ENCODE data around the gene C1orf226. TPM values are rescaled to one million over a fixed set of nuclear protein-coding genes. Genes with fewer than 3 reads are reported as not detected.
"Not testable (repeated sequence)": the region's sequence is repeated elsewhere in the genome, so short reads cannot be mapped to it uniquely, and the experiment has no call there.

C1orf226 gene

DNA sequence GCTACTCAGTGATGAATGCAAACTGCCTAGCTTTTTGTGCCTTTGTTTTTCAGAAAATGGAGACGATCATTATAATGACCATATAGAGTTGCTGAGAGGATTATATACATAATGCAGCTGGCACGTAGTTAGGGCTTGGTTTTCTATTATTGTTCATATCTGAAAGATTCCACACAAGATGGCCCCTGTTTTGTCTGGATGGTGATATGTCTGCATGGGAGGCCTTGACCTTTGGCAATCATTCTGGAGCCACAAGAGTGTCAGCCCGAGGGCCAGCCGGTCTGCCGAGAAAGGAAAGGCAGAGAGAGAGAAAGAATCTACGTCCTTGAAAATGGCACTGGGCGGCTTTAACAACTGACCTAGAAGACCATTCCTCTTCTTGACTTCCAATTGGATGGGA, 36.1 kb downstream of the C1orf226 start:
- no peak overlapping the region for H3K9ac ChIP-seq (ENCODE audit: low read depth, low read length)
- H3K4me2 ChIP-seq (ENCODE audit: low read length), result no peak overlapping the region
- H3K4me1 ChIP-seq (ENCODE audit: control insufficient read depth, insufficient read depth, low read length), result peaks cover 4% of the 10 kb centered on the region
- H3K27me3 ChIP-seq (ENCODE audit: control insufficient read depth, insufficient read depth, low read length), result no peaks in the 10 kb centered on the region
- H3K4me3 ChIP-seq (ENCODE audit: low read length), result no peak overlapping the region
- no peaks in the 10 kb centered on the region for H3K36me3 ChIP-seq (ENCODE audit: insufficient read depth, low read length)
- no peaks in the 10 kb centered on the region for H3K9me3 ChIP-seq (replicated peaks; ENCODE audit: low read length)

- not testable (repeated sequence) for H3K9ac ChIP-seq (ENCODE audit: low read depth, low read length); H3K27me3 ChIP-seq (ENCODE audit: control insufficient read depth, insufficient read depth, low read length); H3K4me1 ChIP-seq (ENCODE audit: control insufficient read depth, insufficient read depth, low read length); H3K4me3 ChIP-seq (ENCODE audit: low read length); H3K36me3 ChIP-seq (ENCODE audit: insufficient read depth, low read length); H3K9me3 ChIP-seq (replicated peaks; ENCODE audit: low read length); H3K4me2 ChIP-seq (ENCODE audit: low read length)
These were observed 37.1 kb downstream of the C1orf226 start for GRCh38 chr1:162418584-162418983.

GRCh38 chr1:162419450-162419931, 38.0 kb downstream of the C1orf226 start:
- not testable (repeated sequence) for H3K27me3 ChIP-seq (ENCODE audit: control insufficient read depth, insufficient read depth, low read length); H3K36me3 ChIP-seq (ENCODE audit: insufficient read depth, low read length); H3K9me3 ChIP-seq (replicated peaks; ENCODE audit: low read length); H3K9ac ChIP-seq (ENCODE audit: low read depth, low read length); H3K4me1 ChIP-seq (ENCODE audit: control insufficient read depth, insufficient read depth, low read length); H3K4me3 ChIP-seq (ENCODE audit: low read length); H3K4me2 ChIP-seq (ENCODE audit: low read length)

DNA sequence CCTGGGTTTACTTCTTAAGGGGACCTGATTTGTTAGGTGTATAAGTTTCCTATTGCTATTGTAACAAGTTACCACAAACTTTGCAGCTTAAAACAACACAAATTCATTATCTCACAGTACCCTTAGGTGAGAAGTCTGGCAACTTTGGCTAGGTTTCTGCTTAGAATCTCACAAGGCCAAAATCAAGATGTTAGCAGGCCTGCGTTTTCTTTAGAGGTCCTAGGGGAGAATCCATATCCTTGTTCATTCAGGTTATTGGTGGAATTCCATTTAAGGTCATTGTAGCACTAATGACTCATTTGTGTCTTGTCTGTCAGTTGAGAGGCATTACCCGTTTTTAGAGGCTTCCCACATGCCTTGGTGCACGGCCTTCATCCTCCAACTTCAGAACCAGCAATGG, 38.6 kb downstream of the C1orf226 start:
- Histone ChIP-seq H3K27me3 (ENCODE audit: control insufficient read depth, insufficient read depth, low read length) (no peaks in the 10 kb centered on the region), H3K4me2 (ENCODE audit: low read length) (no peak overlapping the region), H3K4me1 (ENCODE audit: control insufficient read depth, insufficient read depth, low read length) (peaks cover 4% of the 10 kb centered on the region), H3K9me3 (replicated peaks; ENCODE audit: low read length) (no peaks in the 10 kb centered on the region), H3K9ac (ENCODE audit: low read depth, low read length) (no peak overlapping the region), H3K36me3 (ENCODE audit: insufficient read depth, low read length) (no peaks in the 10 kb centered on the region), H3K4me3 (ENCODE audit: low read length) (no peak overlapping the region)

GRCh38 chr1:162421258-162422164, 40.0 kb downstream of the C1orf226 start:
- H3K4me1 ChIP-seq (ENCODE audit: control insufficient read depth, insufficient read depth, low read length), result peaks cover 4% of the 10 kb centered on the region
- no peak overlapping the region for H3K9ac ChIP-seq (ENCODE audit: low read depth, low read length)
- no peaks in the 10 kb centered on the region for H3K27me3 ChIP-seq (ENCODE audit: control insufficient read depth, insufficient read depth, low read length)
- H3K9me3 ChIP-seq (replicated peaks; ENCODE audit: low read length), result no peaks in the 10 kb centered on the region
- no peak overlapping the region for H3K4me3 ChIP-seq (ENCODE audit: low read length)
- H3K4me2 ChIP-seq (ENCODE audit: low read length), result no peak overlapping the region
- no peaks in the 10 kb centered on the region for H3K36me3 ChIP-seq (ENCODE audit: insufficient read depth, low read length)

DNA sequence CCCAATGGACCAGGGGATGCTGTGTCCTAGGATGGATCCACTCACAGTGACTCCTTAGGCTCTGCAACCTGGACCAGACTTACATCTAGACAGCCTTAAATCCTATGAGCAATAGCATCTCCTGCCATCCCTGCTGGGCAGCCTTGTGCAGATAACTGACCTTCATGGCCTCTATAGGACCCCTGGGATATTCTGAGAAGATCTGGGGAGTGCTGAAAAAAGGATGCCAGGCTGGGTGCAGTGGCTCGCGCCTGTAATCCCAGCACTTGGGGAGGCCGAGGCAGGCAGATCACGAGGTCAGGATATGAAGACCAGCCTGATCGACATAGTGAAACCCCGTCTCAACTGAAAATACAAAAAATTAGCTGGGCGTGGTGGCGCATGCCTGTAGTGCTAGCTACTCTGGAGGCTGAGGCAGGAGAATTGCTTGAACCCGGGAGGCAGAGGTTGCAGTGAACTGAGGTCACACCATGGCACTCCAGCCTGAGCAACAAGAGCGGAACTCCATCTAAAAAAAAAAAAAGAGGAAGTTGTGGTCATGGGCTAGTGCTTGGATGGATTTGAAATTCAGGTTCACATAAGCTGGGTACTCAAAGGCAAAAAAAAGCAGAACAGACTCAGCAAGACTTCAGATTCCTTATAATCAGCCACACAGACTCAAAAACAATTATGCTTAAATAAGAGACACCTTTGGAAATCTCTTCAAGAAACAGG, 41.3 kb downstream of the C1orf226 start:
- Histone ChIP-seq H3K4me2 (ENCODE audit: low read length) (no peak overlapping the region), H3K4me1 (ENCODE audit: control insufficient read depth, insufficient read depth, low read length) (peaks cover 4% of the 10 kb centered on the region), H3K36me3 (ENCODE audit: insufficient read depth, low read length) (no peaks in the 10 kb centered on the region), H3K9ac (ENCODE audit: low read depth, low read length) (no peak overlapping the region), H3K4me3 (ENCODE audit: low read length) (no peak overlapping the region), H3K9me3 (replicated peaks; ENCODE audit: low read length) (no peaks in the 10 kb centered on the region), H3K27me3 (ENCODE audit: control insufficient read depth, insufficient read depth, low read length) (no peaks in the 10 kb centered on the region)

- no peaks in the 10 kb centered on the region for H3K4me1 ChIP-seq (ENCODE audit: control insufficient read depth, insufficient read depth, low read length)
- no peaks in the 10 kb centered on the region for H3K36me3 ChIP-seq (ENCODE audit: insufficient read depth, low read length)
- H3K4me3 ChIP-seq (ENCODE audit: low read length), result no peak overlapping the region
- no peaks in the 10 kb centered on the region for H3K9me3 ChIP-seq (replicated peaks; ENCODE audit: low read length)
- H3K4me2 ChIP-seq (ENCODE audit: low read length), result no peak overlapping the region
- H3K9ac ChIP-seq (ENCODE audit: low read depth, low read length), result no peak overlapping the region
- H3K27me3 ChIP-seq (ENCODE audit: control insufficient read depth, insufficient read depth, low read length), result no peaks in the 10 kb centered on the region
These were observed 49.1 kb downstream of the C1orf226 start for GRCh38 chr1:162430583-162430982.

- not testable (repeated sequence) for H3K9ac ChIP-seq (ENCODE audit: low read depth, low read length); H3K36me3 ChIP-seq (ENCODE audit: insufficient read depth, low read length); H3K4me3 ChIP-seq (ENCODE audit: low read length); H3K4me1 ChIP-seq (ENCODE audit: control insufficient read depth, insufficient read depth, low read length); H3K9me3 ChIP-seq (replicated peaks; ENCODE audit: low read length); H3K27me3 ChIP-seq (ENCODE audit: control insufficient read depth, insufficient read depth, low read length); H3K4me2 ChIP-seq (ENCODE audit: low read length)
These were observed 51.6 kb downstream of the C1orf226 start for GRCh38 chr1:162432977-162433713.

Small RNA genes within 50 kb of the gene (small RNA-seq; reads per million reads assigned to genes)
- not detected for gene MIR556
- not detected for gene RNA5SP61

Measured in skeletal muscle satellite cell (primary cell).